ENCODE results near the gene RNF223. TPM values are rescaled to one million over a fixed set of nuclear protein-coding genes. Genes with fewer than 3 reads are reported as not detected.

Gene RNF223
- total RNA-seq, 2 donors from 2014 or later = not detected

- H3K36me3 ChIP-seq = peaks cover 14% of the 10 kb centered on the region
- no peak for DNase-seq (ENCODE audit: low spot score)
- no peak for TF ChIP-seq CTCF (IDR thresholded peaks at IDR 0.05)
- peaks cover 0 to 5% of the 10 kb centered on the region in 2 donors for H3K27me3 ChIP-seq
- H3K4me3 ChIP-seq = no peak overlapping the region
- no peaks in the 10 kb centered on the region for H3K9me3 ChIP-seq
- H3K27ac ChIP-seq = no peak overlapping the region
- H3K4me1 ChIP-seq = peaks cover 0 to 19% of the 10 kb centered on the region in 2 donors
Observed at GRCh38 chr1:1043411-1043810, 30.7 kb downstream of the RNF223 start.

GRCh38 chr1:1042835-1043234 lies 31.3 kb downstream of the RNF223 start:
- no peak overlapping the region for H3K4me3 ChIP-seq
- TF ChIP-seq CTCF (IDR thresholded peaks at IDR 0.05) = no peak

GRCh38 chr1:1041873-1042272 lies 32.2 kb downstream of the RNF223 start:
- H3K4me3 ChIP-seq = no peak overlapping the region
- DNase-seq (ENCODE audit: low spot score) = no peak
- no peak overlapping the region for H3K27ac ChIP-seq
- TF ChIP-seq CTCF (IDR thresholded peaks at IDR 0.05) = no peak
- H3K36me3 ChIP-seq = peaks cover 8% of the 10 kb centered on the region
- H3K9me3 ChIP-seq = no peaks in the 10 kb centered on the region
- peaks cover 0 to 5% of the 10 kb centered on the region in 2 donors for H3K27me3 ChIP-seq
- H3K4me1 ChIP-seq = peaks cover 0 to 19% of the 10 kb centered on the region in 2 donors

More at GRCh38 chr1:1042835-1043234, 31.3 kb downstream of the RNF223 start:
- Histone ChIP-seq H3K4me1 (peaks cover 0 to 19% of the 10 kb centered on the region in 2 donors), H3K36me3 (peaks cover 14% of the 10 kb centered on the region), H3K27ac (no peak overlapping the region), H3K9me3 (no peaks in the 10 kb centered on the region), H3K27me3 (peaks cover 0 to 5% of the 10 kb centered on the region in 2 donors)
- DNase-seq (ENCODE audit: low spot score) = no peak

- no peak for DNase-seq (ENCODE audit: low spot score)
- no peak for TF ChIP-seq CTCF (IDR thresholded peaks at IDR 0.05)
- peak overlapping the region; percentile 9 to 25 for H3K4me3 ChIP-seq
- H3K9me3 ChIP-seq = no peaks in the 10 kb centered on the region
- peaks cover 0 to 5% of the 10 kb centered on the region in 2 donors for H3K27me3 ChIP-seq
- H3K4me1 ChIP-seq = peaks cover 0 to 19% of the 10 kb centered on the region in 2 donors
- H3K27ac ChIP-seq = no peak overlapping the region
- H3K36me3 ChIP-seq = peaks cover under 1% of the 10 kb centered on the region
Observed at GRCh38 chr1:1041092-1041523, 33.0 kb downstream of the RNF223 start.

GRCh38 chr1:1040004-1040991 lies 33.8 kb downstream of the RNF223 start:
- Histone ChIP-seq H3K27me3 (peaks cover 0 to 5% of the 10 kb centered on the region in 2 donors), H3K4me1 (peaks cover 0 to 19% of the 10 kb centered on the region in 2 donors), H3K9me3 (no peaks in the 10 kb centered on the region), H3K27ac (no peak overlapping the region), H3K4me3 (peak overlapping the region; percentile 31 to 57), H3K36me3 (no peaks in the 10 kb centered on the region)
- TF ChIP-seq CTCF (IDR thresholded peaks at IDR 0.05) = peak in 1 of 2 donors; percentile 33
- DNase-seq (ENCODE audit: low spot score) = peak; percentile 63
